Ishikawa (cell line): ENCODE results near the gene CACNA1G.

Experiments used
- CEBPB ChIP-seq: IDR thresholded peaks from 2 replicates; pipeline ENCODE4 v1.6.1; 2012
- CREB1 ChIP-seq: IDR thresholded peaks from 2 replicates; pipeline ENCODE4 v1.6.1; 2012; ENCODE audit warnings: low read depth
- EGR1 ChIP-seq: IDR thresholded peaks from 2 replicates; pipeline ENCODE4 v1.6.1; 2012
- EP300 ChIP-seq: IDR thresholded peaks from 2 replicates; pipeline ENCODE4 v1.6.1; 2012; ENCODE audit warnings: borderline replicate concordance
- FOXM1 ChIP-seq: IDR thresholded peaks from 2 replicates; pipeline ENCODE4 v1.6.1; 2012; ENCODE audit warnings: low read depth, borderline replicate concordance
- MAX ChIP-seq: IDR thresholded peaks from 2 replicates; pipeline ENCODE4 v1.6.1; 2012
- NFIC ChIP-seq: IDR thresholded peaks from 2 replicates; pipeline ENCODE4 v1.6.1; 2012
- REST ChIP-seq: IDR thresholded peaks from 2 replicates; pipeline ENCODE4 v1.6.1; 2012; ENCODE audit warnings: low read depth, mild to moderate bottlenecking
- TAF1 ChIP-seq: IDR thresholded peaks from 2 replicates; pipeline ENCODE4 v1.6.1; 2012; ENCODE audit warnings: low read depth, mild to moderate bottlenecking
- TEAD4 ChIP-seq: IDR thresholded peaks from 2 replicates; pipeline ENCODE4 v1.6.1; 2012
- USF1 ChIP-seq: IDR thresholded peaks from 2 replicates; pipeline ENCODE4 v1.6.1; 2012
- YY1 ChIP-seq: IDR thresholded peaks from 2 replicates; pipeline ENCODE4 v1.6.1; 2012; ENCODE audit warnings: low read depth
- ZBTB7A ChIP-seq: IDR thresholded peaks from 2 replicates; pipeline ENCODE4 v1.6.1; 2012; ENCODE audit warnings: low read depth

- no peak for TF ChIP-seq REST
- no peak for TF ChIP-seq ZBTB7A
- TF ChIP-seq EP300, result no peak
- no peak for TF ChIP-seq YY1
- TF ChIP-seq TAF1, result no peak
- no peak for TF ChIP-seq NFIC
- no peak for TF ChIP-seq FOXM1
- no peak for TF ChIP-seq CREB1
- TF ChIP-seq USF1, result no peak
- TF ChIP-seq TEAD4, result no peak
- TF ChIP-seq EGR1, result no peak
- TF ChIP-seq CEBPB, result no peak
- no peak for TF ChIP-seq MAX
These were observed 55.3 kb downstream of the CACNA1G start for GRCh38 chr17:50615828-50616227.
